A673 (cell line): ENCODE results near the gene AGAP5. TPM values are rescaled to one million over a fixed set of nuclear protein-coding genes. Genes with fewer than 3 reads are reported as not detected.
A peak's percentile ranks its signal among the peaks of the same experiment; 100 is the strongest.

Experiments
- BruUV-seq: library from RNA; stranded (reverse); fragments of 400-500 nt; replicated peaks from 2 replicates; lab custom pipeline; 2021; lab: Mats Ljungman, UMichigan
- CTCF ChIA-PET: fragments of 300-600 bp; sonication (Branson Sonifier 250); formaldehyde crosslinking; loops from one replicate; lab custom pipeline; 2022; ENCODE audit warnings: antibody characterized with exemption; lab: Charles Lee
- POLR2A ChIA-PET: fragments of 300-600 bp; sonication (Branson Sonifier 250); formaldehyde crosslinking; loops from one replicate; lab custom pipeline; 2022; ENCODE audit warnings: antibody characterized with exemption; ENCODE audit not compliant: low non-redundant PET; lab: Charles Lee
- DNase-seq: peaks from one replicate; pipeline ENCODE4 v3.0.0-alpha.2; 2015; ENCODE audit warnings: low spot score
- H3K27ac ChIP-seq: fragments of 200-600 bp; sonication (generic); 2 replicates; pipeline ENCODE4 v1.5.1; 2016; ENCODE audit warnings: mixed run types, low read depth, mild to moderate bottlenecking, mixed read lengths, antibody characterized with exemption, low read length; ENCODE audit not compliant: poor library complexity, severe bottlenecking
- H3K27me3 ChIP-seq: fragments of 200-600 bp; sonication (generic); replicated peaks from 2 replicates; pipeline ENCODE4 v1.6.1; 2017; ENCODE audit warnings: mixed run types, low read depth, mild to moderate bottlenecking, mixed read lengths, antibody characterized with exemption, low read length; ENCODE audit not compliant: insufficient read depth, poor library complexity
- H3K36me3 ChIP-seq: fragments of 200-600 bp; sonication (generic); 2 replicates; pipeline ENCODE4 v1.6.1; 2016; ENCODE audit warnings: mixed run types, mild to moderate bottlenecking, mixed read lengths, antibody characterized with exemption, low read length; ENCODE audit not compliant: insufficient read depth, poor library complexity, severe bottlenecking
- H3K4me1 ChIP-seq: fragments of 200-600 bp; sonication (generic); 2 replicates; pipeline ENCODE4 v1.6.1; 2017; ENCODE audit warnings: mixed run types, mild to moderate bottlenecking, mixed read lengths, antibody characterized with exemption, low read length; ENCODE audit not compliant: insufficient read depth, poor library complexity, severe bottlenecking
- H3K4me3 ChIP-seq: fragments of 200-600 bp; sonication (generic); 2 replicates; pipeline ENCODE4 v1.5.1; 2016; ENCODE audit warnings: low read depth, mixed run types, mild to moderate bottlenecking, mixed read lengths, low read length; ENCODE audit not compliant: poor library complexity, severe bottlenecking
- H3K9me3 ChIP-seq: fragments of 200-600 bp; sonication (generic); 2 replicates; pipeline ENCODE4 v1.6.1; 2016; ENCODE audit warnings: mixed run types, low read depth, mild to moderate bottlenecking, mixed read lengths, antibody characterized with exemption, low read length; ENCODE audit not compliant: poor library complexity, severe bottlenecking
- EZH2 ChIP-seq: fragments of 200-600 bp; sonication (generic); IDR thresholded peaks from 2 replicates; pipeline ENCODE4 v1.6.1; 2017; ENCODE audit warnings: borderline replicate concordance, low read depth, mild to moderate bottlenecking, mixed read lengths, antibody characterized with exemption, low read length; ENCODE audit not compliant: poor library complexity, severe bottlenecking
- intact Hi-C: fragments of 100-400 bp; cut with micrococcal nuclease; formaldehyde crosslinking; loops from one replicate; pipeline ENCODE4 v1.10.0; 2022; ENCODE audit not compliant: unreplicated experiment
- total RNA-seq: library from RNA; stranded (reverse); gene quantifications from 2 replicates; pipeline ENCODE4 v1.2.3, GENCODE V29; 2021
- TF ChIP-seq, protein P1 (sequence below): fragments of 300-800, 200-600 bp; sonication (generic); conservative IDR thresholded peaks from 2 replicates; pipeline ENCODE4 v1.5.1; 2017; ENCODE audit warnings: low read depth, mild to moderate bottlenecking, antibody characterized with exemption, low read length, moderate library complexity, mixed read lengths

Gene AGAP5
- total RNA-seq, 1 experiment from 2014 or later, result 6.4 TPM

DNA sequence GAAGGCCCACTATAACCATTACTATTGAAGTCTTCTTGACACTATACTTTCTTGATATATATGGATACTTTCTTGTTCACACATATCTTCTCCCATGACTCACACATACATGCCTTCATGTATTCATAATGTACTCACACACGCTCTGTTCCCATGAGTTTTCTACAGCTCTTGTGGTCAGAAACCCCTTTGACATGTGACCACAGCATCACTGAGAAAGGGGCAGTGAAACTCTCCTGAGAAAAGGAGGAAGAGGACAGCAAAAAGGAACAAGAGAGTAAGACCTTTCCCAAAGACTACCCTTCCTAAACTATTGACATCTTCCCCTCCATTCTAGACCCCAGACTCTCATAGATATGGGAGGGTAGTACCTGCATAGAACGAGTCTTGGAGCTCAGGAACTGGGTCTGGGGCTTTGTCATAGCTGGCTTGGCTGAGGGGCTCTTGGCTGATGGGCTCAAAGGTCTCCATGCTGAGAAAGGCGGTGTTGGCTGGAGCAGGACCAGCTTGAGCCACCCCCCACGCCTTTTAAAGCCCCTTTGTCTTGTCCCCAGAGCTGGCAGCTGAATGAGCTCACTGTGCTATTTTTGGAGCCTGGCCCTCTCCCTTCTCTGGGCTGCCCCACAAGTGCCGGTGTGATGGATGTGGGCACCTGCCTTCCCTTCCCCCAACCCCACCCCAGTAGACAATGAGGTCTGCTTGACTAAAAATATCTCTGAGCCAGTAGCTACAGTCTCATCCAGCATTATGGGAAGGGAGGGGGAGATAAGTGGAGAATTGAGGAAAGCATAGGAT, 47.2 kb downstream of the AGAP5 start:
- H3K4me3 ChIP-seq, result no peak overlapping the region
- CTCF ChIA-PET, result no interaction called here
- H3K9me3 ChIP-seq, result no peaks in the 10 kb centered on the region
- intact Hi-C loops, result no loop called here
- BruUV-seq, result no TSS peak
- no peaks in the 10 kb centered on the region for H3K36me3 ChIP-seq
- H3K27ac ChIP-seq, result no peak overlapping the region
- POLR2A ChIA-PET, result interaction anchor here (0.6 kb wide), 1 partner anchor 281 kb away, joined by 6 read pairs; no protein-coding TSS in a partner anchor
- DNase-seq, result no peak
- peaks cover 6% of the 10 kb centered on the region for H3K4me1 ChIP-seq
- no peaks in the 10 kb centered on the region for H3K27me3 ChIP-seq
- TF ChIP-seq EZH2, result no peak
- TF ChIP-seq, protein P1, sequence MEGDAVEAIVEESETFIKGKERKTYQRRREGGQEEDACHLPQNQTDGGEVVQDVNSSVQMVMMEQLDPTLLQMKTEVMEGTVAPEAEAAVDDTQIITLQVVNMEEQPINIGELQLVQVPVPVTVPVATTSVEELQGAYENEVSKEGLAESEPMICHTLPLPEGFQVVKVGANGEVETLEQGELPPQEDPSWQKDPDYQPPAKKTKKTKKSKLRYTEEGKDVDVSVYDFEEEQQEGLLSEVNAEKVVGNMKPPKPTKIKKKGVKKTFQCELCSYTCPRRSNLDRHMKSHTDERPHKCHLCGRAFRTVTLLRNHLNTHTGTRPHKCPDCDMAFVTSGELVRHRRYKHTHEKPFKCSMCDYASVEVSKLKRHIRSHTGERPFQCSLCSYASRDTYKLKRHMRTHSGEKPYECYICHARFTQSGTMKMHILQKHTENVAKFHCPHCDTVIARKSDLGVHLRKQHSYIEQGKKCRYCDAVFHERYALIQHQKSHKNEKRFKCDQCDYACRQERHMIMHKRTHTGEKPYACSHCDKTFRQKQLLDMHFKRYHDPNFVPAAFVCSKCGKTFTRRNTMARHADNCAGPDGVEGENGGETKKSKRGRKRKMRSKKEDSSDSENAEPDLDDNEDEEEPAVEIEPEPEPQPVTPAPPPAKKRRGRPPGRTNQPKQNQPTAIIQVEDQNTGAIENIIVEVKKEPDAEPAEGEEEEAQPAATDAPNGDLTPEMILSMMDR, result no peak

DNA sequence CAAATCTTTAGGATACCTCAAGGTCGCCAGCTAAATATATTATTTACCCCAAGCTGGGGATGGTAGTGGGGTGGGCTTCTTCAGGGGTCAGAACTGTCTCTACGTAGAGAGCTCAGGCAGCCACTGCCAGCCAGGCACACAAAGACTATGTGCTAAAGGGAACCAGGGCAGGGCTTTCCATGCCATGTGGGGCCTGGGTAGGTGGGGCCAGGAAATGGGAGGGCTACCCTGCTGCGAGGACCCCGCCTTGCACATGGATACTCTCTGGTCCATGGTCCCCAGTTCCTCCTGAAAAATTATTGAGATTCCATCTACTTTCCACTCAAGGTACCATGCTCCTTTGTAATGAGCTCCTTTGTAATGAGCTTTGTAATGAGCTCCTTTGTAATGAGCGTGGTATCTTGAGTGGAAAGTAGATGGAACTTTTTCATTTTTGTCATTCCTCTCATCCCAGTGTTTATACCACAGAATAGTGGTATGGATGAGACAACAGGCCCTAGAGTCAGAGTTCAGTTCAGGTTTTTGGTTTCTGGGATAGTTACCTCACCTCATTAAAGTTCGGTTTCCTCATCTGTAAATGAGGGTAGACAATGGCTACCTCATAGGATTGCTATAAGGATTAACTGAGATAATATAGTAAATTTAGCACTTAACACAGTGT, 47.9 kb downstream of the AGAP5 start:
- H3K36me3 ChIP-seq, result no peaks in the 10 kb centered on the region
- DNase-seq, result no peak
- POLR2A ChIA-PET, result interaction anchor here (0.6 kb wide), 1 partner anchor 280 kb away, joined by 6 read pairs; no protein-coding TSS in a partner anchor
- no peaks in the 10 kb centered on the region for H3K27me3 ChIP-seq
- no peak for TF ChIP-seq EZH2
- TF ChIP-seq, protein P1, result no peak
- H3K27ac ChIP-seq, result no peak overlapping the region
- H3K4me3 ChIP-seq, result no peak overlapping the region
- H3K9me3 ChIP-seq, result no peaks in the 10 kb centered on the region
- peaks cover 6% of the 10 kb centered on the region for H3K4me1 ChIP-seq
- BruUV-seq, result no TSS peak
- intact Hi-C loops, result no loop called here
- CTCF ChIA-PET, result no interaction called here

DNA sequence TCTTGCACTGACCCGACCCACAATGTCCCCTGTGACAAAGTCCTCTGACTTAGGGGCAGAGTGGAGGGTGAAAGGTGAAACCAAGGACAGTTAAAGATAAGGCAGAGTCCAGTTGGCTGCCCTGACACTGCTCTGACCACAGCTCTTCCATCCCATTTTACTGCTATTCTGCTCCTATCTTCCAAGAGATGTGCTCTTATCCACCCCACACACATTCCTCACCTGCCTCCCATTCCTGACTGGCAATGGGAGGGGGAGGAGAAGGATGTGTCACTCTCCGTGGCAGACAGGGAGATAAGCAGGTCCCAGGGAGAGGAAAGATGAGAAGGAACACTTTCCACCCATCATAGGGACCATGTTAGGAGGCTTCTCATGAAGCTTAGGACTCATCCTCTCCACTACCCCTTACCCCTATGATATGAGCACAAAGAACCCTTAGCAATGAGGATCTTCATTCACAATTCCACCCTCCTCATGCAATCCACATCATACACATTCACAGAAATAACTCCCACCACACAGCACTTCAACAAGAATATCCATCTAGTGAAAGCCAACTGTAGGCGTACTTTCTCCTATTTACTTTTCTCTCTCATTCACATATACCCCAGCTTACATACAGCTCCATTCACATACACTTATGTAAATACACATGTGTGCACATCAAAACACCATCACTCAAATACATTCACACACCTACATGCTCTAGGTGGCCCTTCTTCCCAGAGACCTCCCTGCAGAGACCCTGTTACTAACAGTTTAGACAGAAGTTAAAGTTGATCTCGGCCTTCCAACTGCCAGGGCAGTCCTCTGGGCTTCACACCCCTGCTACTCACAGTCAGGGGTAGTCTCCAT, 48.7 kb downstream of the AGAP5 start:
- no peak for DNase-seq

More for the DNA sequence above, 48.7 kb downstream of the AGAP5 start:
- TSS peak; percentile 23 for BruUV-seq
- Histone ChIP-seq H3K9me3 (no peaks in the 10 kb centered on the region), H3K4me1 (peaks cover 6% of the 10 kb centered on the region), H3K27ac (no peak overlapping the region), H3K36me3 (no peaks in the 10 kb centered on the region), H3K4me3 (peak overlapping the region; percentile 79), H3K27me3 (no peaks in the 10 kb centered on the region)
- no peak for TF ChIP-seq EZH2
- TF ChIP-seq, protein P1, result no peak
- ChIA-PET CTCF (no interaction called here), POLR2A (no interaction called here)
- intact Hi-C loops, result no loop called here
